ENCODE measurements around the gene ACER2.

DNA sequence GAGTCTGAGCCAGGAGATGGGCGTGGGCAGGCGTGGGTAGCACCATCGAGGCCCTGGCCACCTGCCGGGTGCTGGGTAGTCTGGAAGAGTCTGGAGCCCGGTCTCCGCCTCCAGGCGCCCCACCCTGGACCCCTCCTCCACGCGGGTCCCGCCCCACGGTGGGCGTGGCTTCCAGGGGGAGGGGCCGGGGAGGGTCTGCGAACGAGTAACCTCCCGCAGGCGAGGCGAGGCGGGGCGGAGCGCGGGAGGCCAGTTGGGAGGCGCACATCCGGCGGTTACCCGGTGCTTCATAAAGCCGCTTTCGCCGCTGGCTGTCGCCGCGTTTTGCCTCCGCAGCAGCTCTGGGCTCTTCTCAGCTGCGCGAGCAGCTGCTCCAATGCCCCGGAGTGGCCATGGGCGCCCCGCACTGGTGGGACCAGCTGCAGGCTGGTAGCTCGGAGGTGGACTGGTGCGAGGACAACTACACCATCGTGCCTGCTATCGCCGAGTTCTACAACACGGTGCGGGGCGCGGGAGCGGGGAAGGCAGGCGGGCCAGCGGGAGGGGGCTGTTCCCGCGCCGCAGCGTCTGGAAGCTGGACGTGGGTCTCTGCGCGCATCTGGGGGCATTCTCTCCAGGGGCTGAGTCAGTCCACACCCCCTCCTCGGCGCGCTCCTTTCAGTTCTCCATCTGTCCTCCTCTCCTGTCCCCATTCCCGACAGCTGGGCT lies at the start of gene ACER2:
- TF ChIP-seq, protein P1, sequence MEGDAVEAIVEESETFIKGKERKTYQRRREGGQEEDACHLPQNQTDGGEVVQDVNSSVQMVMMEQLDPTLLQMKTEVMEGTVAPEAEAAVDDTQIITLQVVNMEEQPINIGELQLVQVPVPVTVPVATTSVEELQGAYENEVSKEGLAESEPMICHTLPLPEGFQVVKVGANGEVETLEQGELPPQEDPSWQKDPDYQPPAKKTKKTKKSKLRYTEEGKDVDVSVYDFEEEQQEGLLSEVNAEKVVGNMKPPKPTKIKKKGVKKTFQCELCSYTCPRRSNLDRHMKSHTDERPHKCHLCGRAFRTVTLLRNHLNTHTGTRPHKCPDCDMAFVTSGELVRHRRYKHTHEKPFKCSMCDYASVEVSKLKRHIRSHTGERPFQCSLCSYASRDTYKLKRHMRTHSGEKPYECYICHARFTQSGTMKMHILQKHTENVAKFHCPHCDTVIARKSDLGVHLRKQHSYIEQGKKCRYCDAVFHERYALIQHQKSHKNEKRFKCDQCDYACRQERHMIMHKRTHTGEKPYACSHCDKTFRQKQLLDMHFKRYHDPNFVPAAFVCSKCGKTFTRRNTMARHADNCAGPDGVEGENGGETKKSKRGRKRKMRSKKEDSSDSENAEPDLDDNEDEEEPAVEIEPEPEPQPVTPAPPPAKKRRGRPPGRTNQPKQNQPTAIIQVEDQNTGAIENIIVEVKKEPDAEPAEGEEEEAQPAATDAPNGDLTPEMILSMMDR (IDR thresholded peaks at IDR 0.05): peak in 1 of 3 experiments; percentile 6
- TF ChIP-seq POLR2A (IDR thresholded peaks at IDR 0.05; ENCODE audit: low read depth): peak; percentile 56
- TF ChIP-seq EP300 (IDR thresholded peaks at IDR 0.05): no peak

Measured in esophagus muscularis mucosa (tissue), 4 donors.